ENCODE results near the gene OGT. TPM values are rescaled to one million over a fixed set of nuclear protein-coding genes. Genes with fewer than 3 reads are reported as not detected.

The OGT gene
- total RNA-seq, 2 experiments from 2014 or later: 345 to 362 TPM

GRCh38 chrX:71619986-71620385 is 87.1 kb downstream of the OGT start:
- H3K4me3 Mint-ChIP-seq: no peak overlapping the region
- H3K36me3 Mint-ChIP-seq (ENCODE audit: low read depth): peaks cover 39% of the 10 kb centered on the region
- H3K27me3 Mint-ChIP-seq: no peaks in the 10 kb centered on the region
- CTCF ChIA-PET: interaction anchor here (1.0 to 1.1 kb wide), 2 partner anchors 10 to 35 kb away, joined by 3 read pairs; no protein-coding TSS in a partner anchor
- no peaks in the 10 kb centered on the region for H3K9me3 Mint-ChIP-seq
- POLR2A ChIA-PET: no interaction called here
- H3K27ac Mint-ChIP-seq: peak overlapping the region; percentile 91
- H3K4me1 Mint-ChIP-seq: peaks cover 81% of the 10 kb centered on the region
- DNase-seq: no peak

DNA sequence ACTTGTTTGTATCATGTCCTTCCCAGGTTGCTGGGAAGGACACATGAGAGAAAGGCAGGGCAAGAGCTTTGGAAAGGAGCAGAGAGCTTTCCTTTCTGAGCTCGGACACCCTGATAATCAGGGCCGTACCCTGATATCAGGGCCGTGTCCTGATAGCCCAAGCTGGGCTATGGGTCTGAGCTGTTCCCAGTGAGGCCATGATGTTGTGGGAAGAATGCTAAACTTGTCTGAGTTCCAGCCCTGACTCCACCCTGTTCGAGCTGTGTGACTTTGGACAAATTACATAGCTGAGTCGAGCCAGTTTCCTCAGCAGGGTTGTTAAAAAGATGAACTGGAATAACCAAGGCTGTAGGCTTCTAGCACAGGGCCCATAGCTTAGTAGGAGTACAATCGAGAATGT is 88.7 kb downstream of the OGT start:
- Mint-ChIP-seq H3K36me3 (ENCODE audit: low read depth) (peaks cover 24% of the 10 kb centered on the region), H3K27me3 (no peaks in the 10 kb centered on the region), H3K27ac (peak overlapping the region; percentile 90), H3K4me1 (peaks cover 75% of the 10 kb centered on the region), H3K9me3 (no peaks in the 10 kb centered on the region), H3K4me3 (no peak overlapping the region)
- ChIA-PET CTCF (interaction anchor here (1.7 to 2.8 kb wide), 3 partner anchors 10 to 31 kb away, joined by 5 to 10 read pairs (median 7); no protein-coding TSS in a partner anchor), POLR2A (interaction anchor here (0.6 kb wide), 1 partner anchor 397 kb away, joined by 3 read pairs; no protein-coding TSS in a partner anchor)
- DNase-seq: no peak

DNA sequence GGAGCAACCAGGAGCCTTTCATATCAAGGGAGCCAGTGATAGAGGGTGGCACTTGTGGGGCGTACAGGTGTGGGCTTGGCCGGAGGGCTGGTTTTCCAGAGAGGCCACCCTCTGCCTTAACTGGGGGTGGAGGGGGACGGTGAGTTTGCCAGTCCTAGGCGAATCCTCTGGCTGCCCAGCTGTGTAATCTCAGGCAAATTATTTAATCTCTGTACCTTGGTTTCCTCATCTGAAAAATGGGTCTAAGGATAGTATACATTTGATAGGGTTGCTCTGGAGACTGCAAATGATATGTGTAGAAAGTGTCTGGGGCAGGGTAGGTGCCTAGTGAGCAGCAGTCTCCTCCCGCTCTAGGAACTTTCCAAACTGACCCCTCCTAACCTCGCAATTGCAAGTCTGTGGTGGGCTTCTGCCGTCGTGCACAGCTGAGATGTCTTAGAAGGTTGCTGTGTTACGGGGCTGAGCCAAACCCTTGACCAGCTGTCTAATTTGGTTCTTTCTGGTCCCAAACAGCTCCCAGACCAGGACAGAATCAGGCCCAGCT is 89.2 kb downstream of the OGT start:
- no peak for DNase-seq
- Mint-ChIP-seq H3K27me3 (no peaks in the 10 kb centered on the region), H3K4me3 (no peak overlapping the region), H3K36me3 (ENCODE audit: low read depth) (peaks cover 19% of the 10 kb centered on the region), H3K27ac (peak overlapping the region; percentile 90), H3K4me1 (peaks cover 72% of the 10 kb centered on the region), H3K9me3 (no peaks in the 10 kb centered on the region)
- POLR2A ChIA-PET: interaction anchor here (0.6 kb wide), 1 partner anchor 397 kb away, joined by 3 read pairs; no protein-coding TSS in a partner anchor
- CTCF ChIA-PET: interaction anchor here (0.7 to 2.8 kb wide), 7 partner anchors 7 to 30 kb away, joined by 3 to 10 read pairs (median 5); no protein-coding TSS in a partner anchor

- peak overlapping the region; percentile 59 for H3K4me3 Mint-ChIP-seq
- peaks cover 13% of the 10 kb centered on the region for H3K36me3 Mint-ChIP-seq (ENCODE audit: low read depth)
- ChIA-PET POLR2A (interaction anchor here (0.7 kb wide), 1 partner anchor 9 kb away, joined by 3 read pairs; no protein-coding TSS in a partner anchor), CTCF (interaction anchor here (0.7 to 2.8 kb wide), 8 partner anchors 8 to 30 kb away, joined by 3 to 10 read pairs (median 5); no protein-coding TSS in a partner anchor)
- no peaks in the 10 kb centered on the region for H3K9me3 Mint-ChIP-seq
- peak; percentile 65 for DNase-seq
- peak overlapping the region; percentile 90 for H3K27ac Mint-ChIP-seq
- H3K4me1 Mint-ChIP-seq: peaks cover 67% of the 10 kb centered on the region
- no peaks in the 10 kb centered on the region for H3K27me3 Mint-ChIP-seq
Observed at GRCh38 chrX:71622576-71623450, 89.9 kb downstream of the OGT start.

- no peak for DNase-seq
- Mint-ChIP-seq H3K9me3 (no peaks in the 10 kb centered on the region), H3K4me1 (peaks cover 61% of the 10 kb centered on the region), H3K27ac (peak overlapping the region; percentile 90), H3K27me3 (no peaks in the 10 kb centered on the region), H3K4me3 (peak overlapping the region; percentile 59), H3K36me3 (ENCODE audit: low read depth) (peaks cover 6% of the 10 kb centered on the region)
- CTCF ChIA-PET: interaction anchor here (1.1 to 2.2 kb wide), 4 partner anchors 13 to 24 kb away, joined by 3 to 10 read pairs (median 5); no protein-coding TSS in a partner anchor
- POLR2A ChIA-PET: interaction anchor here (0.7 kb wide), 1 partner anchor 8 kb away, joined by 3 read pairs; no protein-coding TSS in a partner anchor
Observed at GRCh38 chrX:71623714-71624113, 90.8 kb downstream of the OGT start.

GRCh38 chrX:71625471-71625870 is 92.6 kb downstream of the OGT start:
- H3K4me1 Mint-ChIP-seq: peaks cover 55% of the 10 kb centered on the region
- CTCF ChIA-PET: interaction anchor here (0.6 to 1.1 kb wide), 3 partner anchors 8 to 64 kb away, joined by 3 to 4 read pairs (median 3); no protein-coding TSS in a partner anchor

More at GRCh38 chrX:71625471-71625870, 92.6 kb downstream of the OGT start:
- no peak overlapping the region for H3K4me3 Mint-ChIP-seq
- H3K27me3 Mint-ChIP-seq: no peaks in the 10 kb centered on the region
- H3K9me3 Mint-ChIP-seq: no peaks in the 10 kb centered on the region
- POLR2A ChIA-PET: interaction anchor here (0.6 kb wide), 1 partner anchor 10 kb away, joined by 3 read pairs; no protein-coding TSS in a partner anchor
- peaks cover 1% of the 10 kb centered on the region for H3K36me3 Mint-ChIP-seq (ENCODE audit: low read depth)
- peak overlapping the region; percentile 54 for H3K27ac Mint-ChIP-seq
- DNase-seq: no peak

Other genes with a start within 250 kb of the OGT start
- 100 to 1,000 TPM; 481 to 680 TPM for gene NONO, start 249.5 kb upstream of the OGT start, total RNA-seq
- 1 to 10 TPM; 4.4 to 4.7 TPM for gene ITGB1BP2, start 231.4 kb upstream of the OGT start, total RNA-seq
- gene TAF1, start 166.7 kb upstream of the OGT start, total RNA-seq: 10 to 100 TPM; 44.4 to 48.9 TPM
- gene GCNA, start 45.3 kb downstream of the OGT start, total RNA-seq: 1 to 10 TPM; 4.7 to 5.9 TPM
- 10 to 100 TPM; 68.2 to 73.5 TPM for gene CXCR3, start 85.4 kb downstream of the OGT start, total RNA-seq
- gene CXorf49, start 185.2 kb downstream of the OGT start, total RNA-seq: not detected
- not detected for gene CXorf49B, start 230.2 kb downstream of the OGT start, total RNA-seq